Activated naive CD4-positive, alpha-beta T cell treated with anti-CD3 and anti-CD28 coated beads, Interleukin-2, amount 50 U/mL, for 72 hours (primary cell): ENCODE measurements around the gene SNAPC1. TPM values are rescaled to one million over a fixed set of nuclear protein-coding genes. Genes with fewer than 3 reads are reported as not detected.

Experiments used
- ATAC-seq, 2 donors: fragments of 150-1000 bp; cut with Tn5 transposase; 2 replicates each; pipeline ENCODE4 v1.10.0; 2021; ENCODE audit warnings: mild to moderate bottlenecking in 2 of 2, moderate library complexity in 2 of 2
- DNase-seq, 2 donors: peaks; one replicate each; pipeline ENCODE4 v3.0.0; 2021 to 2022; ENCODE audit warnings: low spot score in 2 of 2
- H3K27ac Mint-ChIP-seq, 2 donors: one replicate each; pipeline ENCODE4 v1.8.0; 2022; ENCODE audit warnings: mild to moderate bottlenecking in 2 of 2, mixed read lengths in 2 of 2
- H3K36me3 Mint-ChIP-seq, 2 donors: one replicate each; pipeline ENCODE4 v1.8.0; 2022; ENCODE audit warnings: mixed read lengths in 2 of 2
- H3K9me3 Mint-ChIP-seq, 2 donors: one replicate each; pipeline ENCODE4 v1.8.0; 2022; ENCODE audit warnings: mixed read lengths in 2 of 2
- total RNA-seq, 2 donors: library from RNA; stranded (reverse); gene quantifications; one replicate each; pipeline ENCODE4 v1.2.3, GENCODE V29; 2022

SNAPC1 gene
- total RNA-seq, 2 donors from 2014 or later, result 10.5 to 11.4 TPM

DNA sequence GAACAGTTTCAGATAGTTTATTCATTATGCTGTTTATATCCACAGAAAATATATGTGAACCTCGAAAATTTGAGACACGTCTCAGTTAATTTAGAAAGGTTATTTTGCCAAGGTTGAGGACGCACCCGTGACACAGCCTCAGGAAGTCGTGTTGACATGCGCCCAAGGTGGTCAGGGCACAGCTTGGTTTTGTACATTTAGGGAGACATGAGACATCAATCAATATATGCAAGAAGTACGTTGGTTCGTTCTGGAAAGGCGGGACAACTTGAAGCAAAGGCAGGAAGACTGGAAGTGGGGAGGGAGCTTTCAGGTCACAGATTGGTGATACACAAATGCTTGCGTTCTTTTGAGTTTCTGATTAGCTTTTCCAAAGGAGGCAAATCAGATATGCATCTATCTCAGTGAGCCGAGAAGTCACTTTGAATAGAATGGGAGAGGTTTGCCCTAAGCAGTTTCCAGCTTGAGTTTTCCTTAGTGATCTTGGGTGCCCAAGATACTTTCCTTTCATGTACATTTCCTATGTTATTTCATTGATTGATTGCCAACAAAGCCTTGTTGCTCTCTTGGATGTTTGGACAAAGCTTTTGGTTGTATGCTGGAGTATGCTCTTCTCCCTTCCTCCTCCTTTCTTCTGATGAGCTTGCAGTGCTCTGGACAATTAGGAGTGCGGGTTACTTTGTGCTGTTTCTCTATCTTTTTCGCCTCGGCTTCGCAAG lies 3.2 kb downstream of the SNAPC1 start:
- DNase-seq (no peak), ATAC-seq (no peak)
- Mint-ChIP-seq H3K36me3 (peaks cover 15% of the 10 kb centered on the region in 2 donors), H3K27ac (peak overlapping the region in 1 of 2 donors; percentile 25), H3K9me3 (no peaks in the 10 kb centered on the region)

DNA sequence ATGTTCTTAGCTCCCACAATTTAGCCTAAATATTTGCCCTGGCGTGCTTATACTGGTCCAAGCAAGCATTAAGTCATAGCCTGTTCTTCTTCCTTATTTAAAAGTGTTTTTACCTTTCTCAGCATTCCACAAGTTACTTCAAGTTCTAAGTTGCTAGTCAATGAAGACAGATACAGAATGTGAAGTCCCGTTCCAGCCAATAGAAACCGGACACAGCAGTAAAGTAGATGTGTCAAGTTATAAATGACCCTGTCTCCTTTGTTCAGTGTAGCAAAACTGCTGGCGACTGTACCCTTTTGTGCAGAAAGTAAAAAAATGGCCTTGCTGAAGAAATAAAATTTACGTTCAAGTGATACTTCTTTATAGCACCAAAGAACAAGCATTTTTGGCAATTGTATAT lies 3.9 kb downstream of the SNAPC1 start:
- peaks cover 15% of the 10 kb centered on the region in 2 donors for H3K36me3 Mint-ChIP-seq
- H3K27ac Mint-ChIP-seq, result peak overlapping the region in 1 of 2 donors; percentile 32
- no peaks in the 10 kb centered on the region for H3K9me3 Mint-ChIP-seq
- DNase-seq (no peak), ATAC-seq (no peak)

DNA sequence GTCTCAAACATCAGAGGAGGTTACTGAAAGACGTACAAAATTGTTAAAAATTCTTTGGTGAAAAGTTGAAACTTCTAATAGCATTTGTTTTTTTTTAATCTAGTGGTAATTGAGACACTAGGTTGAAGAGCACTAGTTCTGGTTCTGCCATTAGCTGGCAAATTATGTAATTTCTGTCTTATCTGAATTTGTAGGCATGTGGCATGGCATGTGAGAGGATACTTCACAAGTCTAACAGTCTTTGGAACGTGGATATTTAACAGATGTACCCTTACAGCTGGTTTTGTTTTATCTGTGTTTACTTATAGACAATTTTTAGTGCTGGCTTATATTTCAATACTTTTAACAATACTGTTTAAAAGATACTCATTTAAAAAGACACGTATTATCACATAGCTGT lies 6.0 kb downstream of the SNAPC1 start:
- ATAC-seq (no peak), DNase-seq (no peak)
- peaks cover 11 to 13% of the 10 kb centered on the region in 2 donors for H3K36me3 Mint-ChIP-seq
- no peak overlapping the region for H3K27ac Mint-ChIP-seq
- no peaks in the 10 kb centered on the region for H3K9me3 Mint-ChIP-seq

DNA sequence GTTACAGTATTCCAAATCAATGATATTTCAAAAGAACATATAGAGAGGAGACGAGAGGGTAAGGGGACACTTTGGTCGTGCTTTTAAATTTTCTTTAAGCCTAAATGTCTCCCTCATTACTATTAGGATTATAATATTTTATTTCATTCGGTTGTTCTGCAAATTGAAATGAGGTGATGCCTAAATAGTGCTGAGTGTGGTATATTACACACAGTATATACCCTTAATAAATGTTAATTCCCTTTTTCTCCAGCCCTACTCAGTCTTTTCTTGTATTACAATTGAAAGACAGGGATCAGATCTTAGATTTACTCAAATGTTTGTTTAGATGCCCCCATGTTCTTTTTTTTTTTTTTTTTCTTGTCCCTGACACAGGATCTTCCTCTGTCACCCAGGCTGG lies 7.7 kb downstream of the SNAPC1 start:
- Mint-ChIP-seq H3K36me3 (peaks cover 6 to 15% of the 10 kb centered on the region in 2 donors), H3K9me3 (no peaks in the 10 kb centered on the region), H3K27ac (no peak overlapping the region)
- ATAC-seq (no peak), DNase-seq (no peak)

DNA sequence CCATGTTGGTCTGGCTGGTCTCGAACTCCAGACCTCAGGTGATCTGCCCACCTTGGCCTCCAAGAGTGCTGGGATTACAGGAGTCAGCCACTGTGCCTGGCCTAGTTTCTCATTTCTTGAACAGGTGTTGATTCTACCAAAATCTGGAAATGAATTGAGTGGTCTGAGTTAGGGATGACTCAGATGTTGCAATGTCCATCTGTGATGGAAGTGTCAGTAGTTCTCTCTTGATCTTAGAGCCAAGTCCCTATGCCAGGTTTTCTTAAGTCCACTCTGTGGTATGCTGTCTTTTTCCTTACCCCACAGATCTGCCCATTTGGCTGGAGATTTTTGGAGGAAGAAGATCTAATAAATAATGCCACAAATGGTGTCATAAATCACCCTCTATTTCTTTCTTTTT lies 12.6 kb downstream of the SNAPC1 start:
- Mint-ChIP-seq H3K27ac (no peak overlapping the region), H3K9me3 (no peaks in the 10 kb centered on the region), H3K36me3 (peaks cover 6 to 35% of the 10 kb centered on the region in 2 donors)
- ATAC-seq (peak in 1 of 2 donors; percentile 18), DNase-seq (no peak)

GRCh38 chr14:61780125-61780524 lies 17.9 kb downstream of the SNAPC1 start:
- Mint-ChIP-seq H3K9me3 (no peaks in the 10 kb centered on the region), H3K36me3 (peaks cover 16 to 47% of the 10 kb centered on the region in 2 donors), H3K27ac (peak overlapping the region; percentile 55 to 77)
- DNase-seq, result peak in 1 of 2 donors; percentile 16
- ATAC-seq, result peak; percentile 72 to 95

GRCh38 chr14:61797309-61797708 lies 35.1 kb downstream of the SNAPC1 start:
- H3K27ac Mint-ChIP-seq, result no peak overlapping the region
- ATAC-seq, result no peak
- no peaks in the 10 kb centered on the region for H3K9me3 Mint-ChIP-seq
- DNase-seq, result no peak
- peaks cover 0 to 5% of the 10 kb centered on the region in 2 donors for H3K36me3 Mint-ChIP-seq

GRCh38 chr14:61802010-61802568 lies 39.9 kb downstream of the SNAPC1 start:
- no peak for ATAC-seq
- Mint-ChIP-seq H3K36me3 (no peaks in the 10 kb centered on the region), H3K9me3 (no peaks in the 10 kb centered on the region), H3K27ac (no peak overlapping the region)
- no peak for DNase-seq

- Mint-ChIP-seq H3K36me3 (no peaks in the 10 kb centered on the region), H3K27ac (no peak overlapping the region), H3K9me3 (no peaks in the 10 kb centered on the region)
- DNase-seq, result no peak
- no peak for ATAC-seq
Measured at GRCh38 chr14:61803755-61804154, 41.5 kb downstream of the SNAPC1 start.

DNA sequence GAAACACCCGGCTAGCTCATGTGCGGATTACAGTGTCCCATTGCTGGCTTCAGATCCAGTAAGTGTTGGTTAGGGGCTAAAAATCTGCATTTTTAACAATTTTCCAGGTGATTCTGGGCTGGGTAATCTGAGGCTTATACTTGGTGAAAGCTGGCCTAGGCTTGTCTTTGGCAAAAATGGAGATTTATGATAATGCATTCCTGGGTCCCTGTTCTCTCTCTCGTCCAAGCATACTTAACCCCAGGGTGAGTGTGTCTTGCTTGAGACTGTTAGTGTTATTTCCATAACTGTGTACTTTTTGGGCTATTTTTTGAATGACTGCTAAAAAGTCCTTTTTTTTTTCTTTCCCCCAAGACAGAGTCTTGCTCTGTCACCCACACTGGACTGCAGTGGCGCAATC lies 43.2 kb downstream of the SNAPC1 start:
- ATAC-seq (no peak), DNase-seq (no peak)
- Mint-ChIP-seq H3K36me3 (no peaks in the 10 kb centered on the region), H3K27ac (no peak overlapping the region), H3K9me3 (no peaks in the 10 kb centered on the region)

- DNase-seq (no peak), ATAC-seq (no peak)
- Mint-ChIP-seq H3K36me3 (peaks cover 7 to 16% of the 10 kb centered on the region in 2 donors), H3K9me3 (no peaks in the 10 kb centered on the region), H3K27ac (no peak overlapping the region)
Measured at GRCh38 chr14:61811882-61812346, 49.7 kb downstream of the SNAPC1 start.

GRCh38 chr14:61812347-61813095 lies 50.3 kb downstream of the SNAPC1 start, which contains the start of gene SYT16:
Gene SYT16, plus strand, starts transcription at chr14:61812703.
- H3K27ac Mint-ChIP-seq, result no peak within 1 kb of the TSS
- H3K9me3 Mint-ChIP-seq, result no peaks in the 10 kb centered on the region
- DNase-seq, result peak in 1 of 2 donors; percentile 19
- H3K36me3 Mint-ChIP-seq, result peaks cover 7 to 16% of the 10 kb centered on the region in 2 donors
- ATAC-seq, result peak; percentile 16 to 64

GRCh38 chr14:61813096-61813606 lies 50.9 kb downstream of the SNAPC1 start:
- Mint-ChIP-seq H3K9me3 (no peaks in the 10 kb centered on the region), H3K36me3 (peaks cover 7 to 16% of the 10 kb centered on the region in 2 donors), H3K27ac (no peak overlapping the region)
- no peak for ATAC-seq
- no peak for DNase-seq

GRCh38 chr14:61822458-61822857 lies 60.2 kb downstream of the SNAPC1 start:
- ATAC-seq (peak in 1 of 2 donors; percentile 41), DNase-seq (no peak)
- no peaks in the 10 kb centered on the region for H3K9me3 Mint-ChIP-seq
- H3K27ac Mint-ChIP-seq, result no peak overlapping the region
- H3K36me3 Mint-ChIP-seq, result no peaks in the 10 kb centered on the region

GRCh38 chr14:61832783-61833182 lies 70.6 kb downstream of the SNAPC1 start:
- Mint-ChIP-seq H3K36me3 (no peaks in the 10 kb centered on the region), H3K9me3 (peaks cover 0 to 4% of the 10 kb centered on the region in 2 donors), H3K27ac (no peak overlapping the region)
- ATAC-seq (no peak), DNase-seq (no peak)

DNA sequence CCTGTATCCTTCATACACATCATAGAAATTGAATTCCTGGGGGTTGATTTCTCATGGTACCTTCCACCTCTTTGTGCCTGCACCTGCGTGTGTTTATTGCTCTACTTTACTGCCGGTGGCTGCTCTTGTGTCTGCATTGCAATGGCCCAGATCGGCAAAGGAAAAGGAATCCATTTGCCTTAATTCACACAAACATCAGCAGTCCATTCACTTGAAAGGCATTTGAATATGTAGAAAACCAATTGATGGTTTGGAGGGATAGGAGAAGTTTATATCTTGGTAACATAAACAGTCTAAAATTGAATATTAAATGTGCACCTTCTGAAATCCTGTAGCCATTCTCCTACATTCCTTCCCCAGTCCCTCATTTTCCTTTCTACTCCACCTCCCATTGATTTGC lies 74.0 kb downstream of the SNAPC1 start:
- no peak for ATAC-seq
- Mint-ChIP-seq H3K36me3 (no peaks in the 10 kb centered on the region), H3K27ac (peak overlapping the region in 1 of 2 donors; percentile 18), H3K9me3 (no peaks in the 10 kb centered on the region)
- DNase-seq, result no peak

- no peaks in the 10 kb centered on the region for H3K9me3 Mint-ChIP-seq
- H3K36me3 Mint-ChIP-seq, result no peaks in the 10 kb centered on the region
- DNase-seq, result no peak
- H3K27ac Mint-ChIP-seq, result no peak overlapping the region
- no peak for ATAC-seq
Measured at GRCh38 chr14:61836807-61837206, 74.6 kb downstream of the SNAPC1 start.
